22Rv1 (cell line): ENCODE results near the gene IQCE.

Experiments
- ZFX ChIP-seq: fragments of 450-650 bp; IDR thresholded peaks from 2 replicates; pipeline ENCODE4 v1.6.1; 2017; ENCODE audit warnings: antibody characterized with exemption, borderline replicate concordance
- TF ChIP-seq, protein P1 (sequence below): fragments of 450-650 bp; IDR thresholded peaks from 2 replicates; pipeline ENCODE4 v1.5.1; 2017; ENCODE audit warnings: mild to moderate bottlenecking

GRCh38 chr7:2593036-2593727 is 34.4 kb downstream of the IQCE start:
- TF ChIP-seq, protein P1, sequence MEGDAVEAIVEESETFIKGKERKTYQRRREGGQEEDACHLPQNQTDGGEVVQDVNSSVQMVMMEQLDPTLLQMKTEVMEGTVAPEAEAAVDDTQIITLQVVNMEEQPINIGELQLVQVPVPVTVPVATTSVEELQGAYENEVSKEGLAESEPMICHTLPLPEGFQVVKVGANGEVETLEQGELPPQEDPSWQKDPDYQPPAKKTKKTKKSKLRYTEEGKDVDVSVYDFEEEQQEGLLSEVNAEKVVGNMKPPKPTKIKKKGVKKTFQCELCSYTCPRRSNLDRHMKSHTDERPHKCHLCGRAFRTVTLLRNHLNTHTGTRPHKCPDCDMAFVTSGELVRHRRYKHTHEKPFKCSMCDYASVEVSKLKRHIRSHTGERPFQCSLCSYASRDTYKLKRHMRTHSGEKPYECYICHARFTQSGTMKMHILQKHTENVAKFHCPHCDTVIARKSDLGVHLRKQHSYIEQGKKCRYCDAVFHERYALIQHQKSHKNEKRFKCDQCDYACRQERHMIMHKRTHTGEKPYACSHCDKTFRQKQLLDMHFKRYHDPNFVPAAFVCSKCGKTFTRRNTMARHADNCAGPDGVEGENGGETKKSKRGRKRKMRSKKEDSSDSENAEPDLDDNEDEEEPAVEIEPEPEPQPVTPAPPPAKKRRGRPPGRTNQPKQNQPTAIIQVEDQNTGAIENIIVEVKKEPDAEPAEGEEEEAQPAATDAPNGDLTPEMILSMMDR, result no peak
- TF ChIP-seq ZFX, result no peak
